ENCODE measurements around the gene EIF1AX.

The EIF1AX gene

GRCh38 chrX:20159797-20160385 is 18.3 kb upstream of the EIF1AX start:
- H3K4me3 ChIP-seq (ENCODE audit: insufficient read length, low read depth), result no peak overlapping the region
- no peaks in the 10 kb centered on the region for H3K27me3 ChIP-seq (ENCODE audit: insufficient read depth, insufficient read length)
- H3K9me3 ChIP-seq (ENCODE audit: insufficient read depth, low read length), result no peaks in the 10 kb centered on the region
- DNase-seq (ENCODE audit: low read depth, low spot score), result no peak
- TF ChIP-seq ZNF274 (IDR thresholded peaks at IDR 0.05; ENCODE audit: low read depth, low read length) (no peak), SUZ12 (IDR thresholded peaks at IDR 0.05; ENCODE audit: extremely low read depth, insufficient read depth, insufficient read length) (no peak), YY1 (IDR thresholded peaks at IDR 0.05; ENCODE audit: insufficient read depth, insufficient read length) (no peak)
- peaks cover 56% of the 10 kb centered on the region for H3K36me3 ChIP-seq (ENCODE audit: insufficient read depth, insufficient read length, low read length)
- H3K4me1 ChIP-seq (ENCODE audit: insufficient read depth, insufficient read length), result no peaks in the 10 kb centered on the region
- H3K9ac ChIP-seq (ENCODE audit: insufficient read length, low read depth), result no peak overlapping the region

- H3K9me3 ChIP-seq (ENCODE audit: insufficient read depth, low read length), result no peaks in the 10 kb centered on the region
- no peaks in the 10 kb centered on the region for H3K27me3 ChIP-seq (ENCODE audit: insufficient read depth, insufficient read length)
- no peaks in the 10 kb centered on the region for H3K4me1 ChIP-seq (ENCODE audit: insufficient read depth, insufficient read length)
- TF ChIP-seq SUZ12 (IDR thresholded peaks at IDR 0.05; ENCODE audit: extremely low read depth, insufficient read depth, insufficient read length), result no peak
- TF ChIP-seq ZNF274 (IDR thresholded peaks at IDR 0.05; ENCODE audit: low read depth, low read length), result no peak
- TF ChIP-seq YY1 (IDR thresholded peaks at IDR 0.05; ENCODE audit: insufficient read depth, insufficient read length), result no peak
- peaks cover 41% of the 10 kb centered on the region for H3K36me3 ChIP-seq (ENCODE audit: insufficient read depth, insufficient read length, low read length)
- H3K4me3 ChIP-seq (ENCODE audit: insufficient read length, low read depth), result no peak overlapping the region
- DNase-seq (ENCODE audit: low read depth, low spot score), result no peak
- no peak overlapping the region for H3K9ac ChIP-seq (ENCODE audit: insufficient read length, low read depth)
Observed at GRCh38 chrX:20151689-20152088, 10.1 kb upstream of the EIF1AX start.

DNA sequence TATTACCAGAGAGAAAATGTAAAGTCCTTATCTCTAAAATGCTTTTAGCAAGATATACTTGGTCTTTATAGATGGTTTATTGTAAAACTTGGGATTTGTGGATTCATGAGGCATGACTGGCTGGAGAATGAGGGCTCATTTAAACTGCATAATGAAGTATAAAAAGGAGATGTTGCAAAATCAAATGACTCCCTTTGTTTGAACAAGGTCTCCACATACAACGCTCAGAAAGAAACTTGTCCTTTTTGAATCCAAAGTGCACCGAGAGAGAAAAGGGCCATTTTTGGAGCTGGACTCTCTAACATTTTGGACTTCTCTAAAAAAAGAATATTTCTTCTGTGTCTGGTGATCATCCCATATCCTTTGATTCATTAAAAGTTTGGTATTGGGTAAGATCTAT is 7.7 kb upstream of the EIF1AX start:
- Histone ChIP-seq H3K4me3 (ENCODE audit: insufficient read length, low read depth) (no peak overlapping the region), H3K9me3 (ENCODE audit: insufficient read depth, low read length) (no peaks in the 10 kb centered on the region), H3K9ac (ENCODE audit: insufficient read length, low read depth) (no peak overlapping the region), H3K36me3 (ENCODE audit: insufficient read depth, insufficient read length, low read length) (peaks cover 26% of the 10 kb centered on the region), H3K27me3 (ENCODE audit: insufficient read depth, insufficient read length) (no peaks in the 10 kb centered on the region), H3K4me1 (ENCODE audit: insufficient read depth, insufficient read length) (no peaks in the 10 kb centered on the region)
- TF ChIP-seq ZNF274 (IDR thresholded peaks at IDR 0.05; ENCODE audit: low read depth, low read length) (no peak), SUZ12 (IDR thresholded peaks at IDR 0.05; ENCODE audit: extremely low read depth, insufficient read depth, insufficient read length) (no peak)
- no peak for DNase-seq (ENCODE audit: low read depth, low spot score)

- Histone ChIP-seq H3K4me1 (ENCODE audit: insufficient read depth, insufficient read length) (no peaks in the 10 kb centered on the region), H3K36me3 (ENCODE audit: insufficient read depth, insufficient read length, low read length) (peaks cover 12% of the 10 kb centered on the region), H3K4me3 (ENCODE audit: insufficient read length, low read depth) (no peak overlapping the region), H3K9me3 (ENCODE audit: insufficient read depth, low read length) (no peaks in the 10 kb centered on the region), H3K27me3 (ENCODE audit: insufficient read depth, insufficient read length) (no peaks in the 10 kb centered on the region), H3K9ac (ENCODE audit: insufficient read length, low read depth) (no peak overlapping the region)
- TF ChIP-seq SUZ12 (IDR thresholded peaks at IDR 0.05; ENCODE audit: extremely low read depth, insufficient read depth, insufficient read length) (no peak), ZNF274 (IDR thresholded peaks at IDR 0.05; ENCODE audit: low read depth, low read length) (no peak), YY1 (IDR thresholded peaks at IDR 0.05; ENCODE audit: insufficient read depth, insufficient read length) (no peak)
- DNase-seq (ENCODE audit: low read depth, low spot score), result no peak
Observed at GRCh38 chrX:20147561-20147960, 5.9 kb upstream of the EIF1AX start.

- no peak for TF ChIP-seq ZNF274 (IDR thresholded peaks at IDR 0.05; ENCODE audit: low read depth, low read length)
- TF ChIP-seq SUZ12 (IDR thresholded peaks at IDR 0.05; ENCODE audit: extremely low read depth, insufficient read depth, insufficient read length), result no peak
- TF ChIP-seq YY1 (IDR thresholded peaks at IDR 0.05; ENCODE audit: insufficient read depth, insufficient read length), result no peak
- H3K27me3 ChIP-seq (ENCODE audit: insufficient read depth, insufficient read length), result no peaks in the 10 kb centered on the region
- no peaks in the 10 kb centered on the region for H3K9me3 ChIP-seq (ENCODE audit: insufficient read depth, low read length)
- H3K9ac ChIP-seq (ENCODE audit: insufficient read length, low read depth), result no peak overlapping the region
- no peak for DNase-seq (ENCODE audit: low read depth, low spot score)
- peaks cover 12% of the 10 kb centered on the region for H3K36me3 ChIP-seq (ENCODE audit: insufficient read depth, insufficient read length, low read length)
- no peak overlapping the region for H3K4me3 ChIP-seq (ENCODE audit: insufficient read length, low read depth)
- H3K4me1 ChIP-seq (ENCODE audit: insufficient read depth, insufficient read length), result no peaks in the 10 kb centered on the region
Observed at GRCh38 chrX:20144491-20144890, 2.9 kb upstream of the EIF1AX start.

GRCh38 chrX:20143561-20143960 is 1.9 kb upstream of the EIF1AX start:
- no peak for TF ChIP-seq ZNF274 (IDR thresholded peaks at IDR 0.05; ENCODE audit: low read depth, low read length)
- TF ChIP-seq YY1 (IDR thresholded peaks at IDR 0.05; ENCODE audit: insufficient read depth, insufficient read length), result no peak
- TF ChIP-seq SUZ12 (IDR thresholded peaks at IDR 0.05; ENCODE audit: extremely low read depth, insufficient read depth, insufficient read length), result no peak
- H3K9me3 ChIP-seq (ENCODE audit: insufficient read depth, low read length), result no peaks in the 10 kb centered on the region
- H3K4me3 ChIP-seq (ENCODE audit: insufficient read length, low read depth), result no peak overlapping the region
- H3K4me1 ChIP-seq (ENCODE audit: insufficient read depth, insufficient read length), result no peaks in the 10 kb centered on the region
- H3K9ac ChIP-seq (ENCODE audit: insufficient read length, low read depth), result no peak overlapping the region
- H3K36me3 ChIP-seq (ENCODE audit: insufficient read depth, insufficient read length, low read length), result peaks cover 21% of the 10 kb centered on the region
- DNase-seq (ENCODE audit: low read depth, low spot score), result no peak
- H3K27me3 ChIP-seq (ENCODE audit: insufficient read depth, insufficient read length), result no peaks in the 10 kb centered on the region

- no peak for DNase-seq (ENCODE audit: low read depth, low spot score)
- no peak overlapping the region for H3K9ac ChIP-seq (ENCODE audit: insufficient read length, low read depth)
- no peaks in the 10 kb centered on the region for H3K9me3 ChIP-seq (ENCODE audit: insufficient read depth, low read length)
- H3K4me3 ChIP-seq (ENCODE audit: insufficient read length, low read depth), result no peak overlapping the region
- no peaks in the 10 kb centered on the region for H3K4me1 ChIP-seq (ENCODE audit: insufficient read depth, insufficient read length)
- no peak for TF ChIP-seq YY1 (IDR thresholded peaks at IDR 0.05; ENCODE audit: insufficient read depth, insufficient read length)
- TF ChIP-seq ZNF274 (IDR thresholded peaks at IDR 0.05; ENCODE audit: low read depth, low read length), result no peak
- no peak for TF ChIP-seq SUZ12 (IDR thresholded peaks at IDR 0.05; ENCODE audit: extremely low read depth, insufficient read depth, insufficient read length)
- no peaks in the 10 kb centered on the region for H3K27me3 ChIP-seq (ENCODE audit: insufficient read depth, insufficient read length)
- peaks cover 25% of the 10 kb centered on the region for H3K36me3 ChIP-seq (ENCODE audit: insufficient read depth, insufficient read length, low read length)
Observed at GRCh38 chrX:20143111-20143510, 1.5 kb upstream of the EIF1AX start.

All from NT2/D1 (cell line).